CD4-positive, CD25-positive, alpha-beta regulatory T cell (primary cell): ENCODE results near the gene COG5. TPM values are rescaled to one million over a fixed set of nuclear protein-coding genes. Genes with fewer than 3 reads are reported as not detected.
A peak's percentile ranks its signal among the peaks of the same experiment; 100 is the strongest.
"Not testable (repeated sequence)": the region's sequence is repeated elsewhere in the genome, so short reads cannot be mapped to it uniquely, and the experiment has no call there.

Experiments
- ATAC-seq, 2 donors: fragments of 150-1000 bp; cut with Tn5 transposase; one replicate each; pipeline ENCODE4 v1.10.0; 2021; ENCODE audit warnings: low read depth in 2 of 2, moderate number of reproducible peaks in 2 of 2, moderate library complexity in 1 of 2
- DNase-seq, 3 donors: peaks; one replicate each; pipeline versions ENCODE4 v3.0.0 to v3.0.0-alpha.2; 2012 to 2022; ENCODE audit warnings: mixed read lengths in 1 of 3
- H3K27ac ChIP-seq: one replicate; pipeline ENCODE4 v1.7.0; 2013; ENCODE audit warnings: mild to moderate bottlenecking, low read length; ENCODE audit not compliant: insufficient read depth, poor library complexity, severe bottlenecking
- H3K27me3 ChIP-seq: one replicate; pipeline ENCODE4 v1.7.0; 2013; ENCODE audit warnings: low read length; ENCODE audit not compliant: control insufficient read depth, insufficient read depth
- H3K36me3 ChIP-seq: one replicate; pipeline ENCODE4 v1.7.0; 2013; ENCODE audit warnings: mild to moderate bottlenecking, low read length, moderate library complexity; ENCODE audit not compliant: control insufficient read depth, insufficient read depth
- H3K4me1 ChIP-seq: 2 replicates; pipeline ENCODE4 v1.7.0; 2013; ENCODE audit warnings: mild to moderate bottlenecking, low read length; ENCODE audit not compliant: insufficient read depth, control insufficient read depth, poor library complexity, severe bottlenecking
- H3K4me3 ChIP-seq: one replicate; pipeline ENCODE4 v1.7.0; 2013; ENCODE audit warnings: low read depth, mild to moderate bottlenecking, low read length, moderate library complexity
- H3K9me3 ChIP-seq, 2 experiments: 1 replicate in 1 of 2; 2 replicates in 1 of 2; pipeline ENCODE4 v1.7.0; 2013; ENCODE audit warnings: low read length in 2 of 2, mild to moderate bottlenecking in 1 of 2, moderate library complexity in 1 of 2; ENCODE audit not compliant: control insufficient read depth in 2 of 2
- H3K27ac Mint-ChIP-seq, 3 donors: one replicate each; pipeline ENCODE4 v1.8.0; 2020 to 2022; ENCODE audit warnings: mild to moderate bottlenecking in 3 of 3, mixed read lengths in 3 of 3, moderate library complexity in 2 of 3
- H3K27me3 Mint-ChIP-seq: one replicate; pipeline ENCODE4 v1.8.0; 2022; ENCODE audit warnings: mild to moderate bottlenecking, mixed read lengths
- H3K36me3 Mint-ChIP-seq: one replicate; pipeline ENCODE4 v1.8.0; 2020; ENCODE audit warnings: mixed read lengths
- H3K4me1 Mint-ChIP-seq, 4 donors: one replicate each; pipeline ENCODE4 v1.8.0; 2020 to 2022; ENCODE audit warnings: mixed read lengths in 4 of 4, mild to moderate bottlenecking in 1 of 4
- H3K4me3 Mint-ChIP-seq, 4 donors: one replicate each; pipeline ENCODE4 v1.8.0; 2020 to 2022; ENCODE audit warnings: mild to moderate bottlenecking in 4 of 4, mixed read lengths in 4 of 4, moderate library complexity in 3 of 4
- H3K9me3 Mint-ChIP-seq, 7 donors: one replicate each; pipeline ENCODE4 v1.8.0; 2020 to 2022; ENCODE audit warnings: mixed read lengths in 7 of 7, mild to moderate bottlenecking in 3 of 7, moderate library complexity in 2 of 7
- polyA plus RNA-seq, 4 donors: library from polyadenylated mRNA; unstranded; fragments of 300-500 nt; fragmentation: Illumina TruSeq; gene quantifications; one replicate each; pipeline ENCODE4 v1.2.3, GENCODE V29; 2021
- total RNA-seq: library from RNA; stranded (reverse); gene quantifications from one replicate; pipeline ENCODE4 v1.2.3, GENCODE V29; 2022

Gene COG5
- total and polyA plus RNA-seq, 5 donors from 2014 or later: 23.2 to 68.2 (median 34.5) TPM

GRCh38 chr7:107255602-107256001 is 308.1 kb downstream of the COG5 start:
- Histone ChIP-seq H3K4me1 (no peaks in the 10 kb centered on the region), H3K27ac (no peak overlapping the region), H3K4me3 (no peak overlapping the region), H3K36me3 (peaks cover 3% of the 10 kb centered on the region), H3K9me3 (no peaks in the 10 kb centered on the region), H3K27me3 (no peaks in the 10 kb centered on the region)
- peaks cover 6% of the 10 kb centered on the region for H3K36me3 Mint-ChIP-seq
- peak overlapping the region in 1 of 3 donors; percentile 62 for H3K27ac Mint-ChIP-seq
- no peaks in the 10 kb centered on the region for H3K27me3 Mint-ChIP-seq
- DNase-seq (no peak), ATAC-seq (no peak)
- no peaks in the 10 kb centered on the region for H3K9me3 Mint-ChIP-seq
- no peak overlapping the region for H3K4me3 Mint-ChIP-seq
- H3K4me1 Mint-ChIP-seq: peaks cover 10 to 23% (median 16%) of the 10 kb centered on the region in 4 donors

- Mint-ChIP-seq H3K9me3 (no peaks in the 10 kb centered on the region), H3K27ac (no peak overlapping the region), H3K27me3 (no peaks in the 10 kb centered on the region), H3K4me3 (no peak overlapping the region), H3K4me1 (peaks cover 10 to 23% (median 17%) of the 10 kb centered on the region in 4 donors), H3K36me3 (peaks cover 10% of the 10 kb centered on the region)
- H3K4me3 ChIP-seq: no peak overlapping the region
- ATAC-seq (no peak), DNase-seq (no peak)
- peaks cover 8% of the 10 kb centered on the region for H3K36me3 ChIP-seq
- no peaks in the 10 kb centered on the region for H3K9me3 ChIP-seq
- H3K27ac ChIP-seq: no peak overlapping the region
- H3K4me1 ChIP-seq: no peaks in the 10 kb centered on the region
- H3K27me3 ChIP-seq: no peaks in the 10 kb centered on the region
Measured at GRCh38 chr7:107254398-107254985, 309.2 kb downstream of the COG5 start.

GRCh38 chr7:107253599-107253998 is 310.1 kb downstream of the COG5 start:
- H3K9me3 Mint-ChIP-seq: no peaks in the 10 kb centered on the region
- no peak for DNase-seq
- Histone ChIP-seq H3K27ac (no peak overlapping the region), H3K27me3 (no peaks in the 10 kb centered on the region), H3K9me3 (no peaks in the 10 kb centered on the region), H3K36me3 (peaks cover 9% of the 10 kb centered on the region), H3K4me3 (no peak overlapping the region), H3K4me1 (no peaks in the 10 kb centered on the region)
- no peak overlapping the region for H3K4me3 Mint-ChIP-seq
- peaks cover 15% of the 10 kb centered on the region for H3K36me3 Mint-ChIP-seq
- no peak for ATAC-seq
- no peaks in the 10 kb centered on the region for H3K27me3 Mint-ChIP-seq
- peaks cover 10 to 23% (median 17%) of the 10 kb centered on the region in 4 donors for H3K4me1 Mint-ChIP-seq
- peak overlapping the region in 1 of 3 donors; percentile 21 for H3K27ac Mint-ChIP-seq

GRCh38 chr7:107251963-107252362 is 311.8 kb downstream of the COG5 start:
- Histone ChIP-seq H3K9me3 (no peaks in the 10 kb centered on the region), H3K4me3 (no peak overlapping the region), H3K27me3 (no peaks in the 10 kb centered on the region), H3K36me3 (peaks cover 22% of the 10 kb centered on the region), H3K27ac (no peak overlapping the region), H3K4me1 (no peaks in the 10 kb centered on the region)
- Mint-ChIP-seq H3K4me3 (no peak overlapping the region), H3K9me3 (peaks cover 0 to 1% (median 0%) of the 10 kb centered on the region in 7 donors), H3K36me3 (peaks cover 22% of the 10 kb centered on the region), H3K4me1 (peaks cover 10 to 23% (median 16%) of the 10 kb centered on the region in 4 donors), H3K27ac (peak overlapping the region in 1 of 3 donors; percentile 66), H3K27me3 (no peaks in the 10 kb centered on the region)
- ATAC-seq: no peak
- no peak for DNase-seq

- Histone ChIP-seq H3K27me3 (no peaks in the 10 kb centered on the region), H3K27ac (no peak overlapping the region), H3K4me3 (no peak overlapping the region), H3K9me3 (no peaks in the 10 kb centered on the region), H3K4me1 (no peaks in the 10 kb centered on the region), H3K36me3 (peaks cover 40% of the 10 kb centered on the region)
- Mint-ChIP-seq H3K4me3 (no peak overlapping the region), H3K9me3 (peaks cover 0 to 9% (median 1%) of the 10 kb centered on the region in 7 donors), H3K36me3 (peaks cover 52% of the 10 kb centered on the region), H3K27me3 (no peaks in the 10 kb centered on the region), H3K4me1 (peaks cover 10 to 21% (median 14%) of the 10 kb centered on the region in 4 donors), H3K27ac (no peak overlapping the region)
- ATAC-seq (no peak), DNase-seq (no peak)
Measured at GRCh38 chr7:107248551-107249316, 315.0 kb downstream of the COG5 start.

- Mint-ChIP-seq H3K36me3 (peaks cover 63% of the 10 kb centered on the region), H3K4me1 (peaks cover 4 to 13% (median 7%) of the 10 kb centered on the region in 4 donors)
- not testable (repeated sequence) for H3K4me3 Mint-ChIP-seq, ATAC-seq, H3K4me1 ChIP-seq, H3K27me3 Mint-ChIP-seq, H3K27ac Mint-ChIP-seq, DNase-seq, H3K27ac ChIP-seq, H3K4me3 ChIP-seq, H3K27me3 ChIP-seq, H3K9me3 Mint-ChIP-seq, H3K9me3 ChIP-seq
- H3K36me3 ChIP-seq: peaks cover 40% of the 10 kb centered on the region
Measured at GRCh38 chr7:107246836-107247235, 316.9 kb downstream of the COG5 start.

GRCh38 chr7:107244613-107245012 is 319.1 kb downstream of the COG5 start:
- Histone ChIP-seq H3K36me3 (peaks cover 36% of the 10 kb centered on the region), H3K27me3 (no peaks in the 10 kb centered on the region), H3K4me1 (no peaks in the 10 kb centered on the region), H3K9me3 (no peaks in the 10 kb centered on the region), H3K27ac (no peak overlapping the region), H3K4me3 (no peak overlapping the region)
- Mint-ChIP-seq H3K4me3 (no peak overlapping the region), H3K27ac (no peak overlapping the region), H3K4me1 (peaks cover 0 to 10% (median 1%) of the 10 kb centered on the region in 4 donors), H3K36me3 (peaks cover 62% of the 10 kb centered on the region), H3K27me3 (no peaks in the 10 kb centered on the region), H3K9me3 (peaks cover 0 to 9% (median 3%) of the 10 kb centered on the region in 7 donors)
- no peak for ATAC-seq
- DNase-seq: no peak
